Nephron progenitor cell (in vitro differentiated cells): ENCODE measurements around the gene LRFN3.
A peak's percentile ranks its signal among the peaks of the same experiment; 100 is the strongest.

ENCODE experiments used
- DNase-seq: peaks from one replicate; pipeline ENCODE4 v3.0.0; 2021
- H3K27ac Mint-ChIP-seq: 2 replicates; pipeline ENCODE4 v1.8.0; 2021; ENCODE audit warnings: mild to moderate bottlenecking, moderate library complexity, mixed read lengths
- H3K27me3 Mint-ChIP-seq: 2 replicates; pipeline ENCODE4 v1.8.0; 2021; ENCODE audit warnings: mild to moderate bottlenecking, low read depth, mixed read lengths; ENCODE audit not compliant: poor library complexity
- H3K36me3 Mint-ChIP-seq: 2 replicates; pipeline ENCODE4 v1.8.0; 2021; ENCODE audit warnings: low read depth, mixed read lengths
- H3K4me1 Mint-ChIP-seq: 2 replicates; pipeline ENCODE4 v1.8.0; 2021; ENCODE audit warnings: mixed read lengths
- H3K4me3 Mint-ChIP-seq: 2 replicates; pipeline ENCODE4 v1.8.0; 2021; ENCODE audit warnings: mild to moderate bottlenecking, moderate library complexity, mixed read lengths
- H3K9me3 Mint-ChIP-seq: 2 replicates; pipeline ENCODE4 v1.8.0; 2021; ENCODE audit warnings: mild to moderate bottlenecking, moderate library complexity, mixed read lengths
- TF ChIP-seq, protein P1 (sequence below): fragments of 200-600 bp; sonication (generic); IDR thresholded peaks from 2 replicates; pipeline ENCODE4 v1.5.0; 2021; ENCODE audit warnings: antibody characterized with exemption

The LRFN3 gene

DNA sequence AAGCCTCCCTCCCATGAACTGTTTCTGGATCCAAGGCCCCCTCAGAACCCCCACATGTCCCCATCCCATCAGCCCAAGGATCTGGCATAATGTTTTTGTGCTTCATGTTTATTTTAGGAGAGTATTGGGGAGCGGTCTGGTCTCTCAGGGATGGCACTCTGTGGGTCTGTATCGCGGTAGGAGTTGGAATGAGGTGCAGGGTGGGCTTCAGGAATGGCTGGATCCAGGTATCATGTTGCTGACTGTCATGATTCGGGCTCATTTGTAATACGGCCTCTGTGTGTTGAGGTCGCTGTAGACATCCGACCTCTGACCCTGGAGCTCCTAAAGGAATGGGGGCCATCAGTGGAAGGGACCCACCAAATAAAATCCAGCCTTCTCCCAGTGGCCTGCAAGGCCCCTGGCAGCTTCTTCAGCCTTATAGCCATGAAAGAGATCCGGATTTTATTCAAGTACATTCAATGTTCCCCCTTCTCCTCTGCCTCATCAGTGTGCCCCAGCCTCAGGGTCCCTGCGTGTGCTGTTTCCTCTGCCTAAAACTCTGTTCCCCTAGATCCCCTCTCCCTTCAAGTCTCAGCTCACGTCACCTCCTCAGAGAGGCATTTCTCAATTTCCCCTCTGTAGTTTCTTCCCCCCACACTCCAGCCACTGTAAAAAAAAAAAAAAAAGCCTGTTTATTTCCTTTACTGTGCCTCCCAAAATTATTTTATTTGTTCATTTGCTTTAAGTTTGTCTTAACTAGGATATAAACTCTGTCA lies 31.7 kb upstream of the LRFN3 start:
- DNase-seq = no peak
- Mint-ChIP-seq H3K27me3 (peaks cover 28% of the 10 kb centered on the region), H3K36me3 (no peaks in the 10 kb centered on the region), H3K27ac (no peak overlapping the region), H3K4me3 (peak overlapping the region; percentile 33), H3K9me3 (no peaks in the 10 kb centered on the region), H3K4me1 (peaks cover 64% of the 10 kb centered on the region)
- TF ChIP-seq, protein P1, sequence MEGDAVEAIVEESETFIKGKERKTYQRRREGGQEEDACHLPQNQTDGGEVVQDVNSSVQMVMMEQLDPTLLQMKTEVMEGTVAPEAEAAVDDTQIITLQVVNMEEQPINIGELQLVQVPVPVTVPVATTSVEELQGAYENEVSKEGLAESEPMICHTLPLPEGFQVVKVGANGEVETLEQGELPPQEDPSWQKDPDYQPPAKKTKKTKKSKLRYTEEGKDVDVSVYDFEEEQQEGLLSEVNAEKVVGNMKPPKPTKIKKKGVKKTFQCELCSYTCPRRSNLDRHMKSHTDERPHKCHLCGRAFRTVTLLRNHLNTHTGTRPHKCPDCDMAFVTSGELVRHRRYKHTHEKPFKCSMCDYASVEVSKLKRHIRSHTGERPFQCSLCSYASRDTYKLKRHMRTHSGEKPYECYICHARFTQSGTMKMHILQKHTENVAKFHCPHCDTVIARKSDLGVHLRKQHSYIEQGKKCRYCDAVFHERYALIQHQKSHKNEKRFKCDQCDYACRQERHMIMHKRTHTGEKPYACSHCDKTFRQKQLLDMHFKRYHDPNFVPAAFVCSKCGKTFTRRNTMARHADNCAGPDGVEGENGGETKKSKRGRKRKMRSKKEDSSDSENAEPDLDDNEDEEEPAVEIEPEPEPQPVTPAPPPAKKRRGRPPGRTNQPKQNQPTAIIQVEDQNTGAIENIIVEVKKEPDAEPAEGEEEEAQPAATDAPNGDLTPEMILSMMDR = no peak

DNA sequence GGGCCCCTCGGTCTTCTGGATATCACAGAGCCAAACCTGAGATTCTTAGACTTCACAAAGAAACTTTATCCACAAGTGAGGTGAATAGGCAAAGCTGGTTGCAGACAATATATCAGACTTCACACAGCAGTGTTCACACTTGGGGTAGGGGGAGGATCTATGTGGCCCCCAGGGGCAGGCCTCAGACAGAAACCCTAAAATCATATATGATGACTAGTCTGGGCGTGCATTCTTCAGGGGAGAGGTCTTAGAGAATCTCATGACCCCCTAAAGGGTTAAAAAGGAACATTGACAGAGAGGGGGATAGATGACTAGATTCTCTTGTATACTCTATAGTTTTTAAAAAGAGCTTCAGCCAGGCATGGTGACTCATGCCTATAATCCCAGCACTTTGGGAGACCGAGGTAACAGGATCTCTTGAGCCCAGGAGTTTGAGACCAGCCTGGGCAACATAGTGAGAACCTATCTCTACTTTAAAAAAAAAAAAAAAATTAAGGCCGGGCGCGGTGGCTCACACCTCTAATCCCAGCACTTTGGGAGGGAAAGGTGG lies 30.9 kb upstream of the LRFN3 start:
- no peak overlapping the region for H3K27ac Mint-ChIP-seq
- peaks cover 67% of the 10 kb centered on the region for H3K4me1 Mint-ChIP-seq

DNA sequence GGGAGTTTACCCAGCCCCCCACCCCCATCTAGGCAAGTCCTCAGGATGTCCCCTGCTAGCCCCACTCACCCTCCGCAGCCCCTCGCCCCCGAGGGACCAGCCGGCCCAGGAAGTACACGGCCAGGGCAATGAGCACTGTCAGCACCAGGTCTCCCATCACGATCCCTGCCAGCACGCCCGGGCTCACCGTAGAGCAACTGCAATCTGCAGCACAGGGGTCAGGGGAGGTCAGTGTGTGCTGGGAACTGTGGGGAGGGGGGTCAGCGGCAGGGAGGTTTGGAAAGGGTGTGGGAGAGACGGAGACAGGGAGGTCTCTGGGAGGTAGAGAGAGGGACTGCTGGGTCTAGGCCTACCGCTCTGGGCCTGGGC lies 28.8 kb upstream of the LRFN3 start:
- H3K4me3 Mint-ChIP-seq = no peak overlapping the region
- peaks cover 24% of the 10 kb centered on the region for H3K27me3 Mint-ChIP-seq
- DNase-seq = peak; percentile 50
- H3K9me3 Mint-ChIP-seq = no peaks in the 10 kb centered on the region
- peaks cover 54% of the 10 kb centered on the region for H3K4me1 Mint-ChIP-seq
- TF ChIP-seq, protein P1 = no peak
- no peaks in the 10 kb centered on the region for H3K36me3 Mint-ChIP-seq
- peak overlapping the region; percentile 83 for H3K27ac Mint-ChIP-seq

More for the DNA sequence above, 30.9 kb upstream of the LRFN3 start:
- TF ChIP-seq, protein P1 = no peak
- H3K9me3 Mint-ChIP-seq = no peaks in the 10 kb centered on the region
- H3K36me3 Mint-ChIP-seq = no peaks in the 10 kb centered on the region
- H3K4me3 Mint-ChIP-seq = peak overlapping the region; percentile 33
- peaks cover 31% of the 10 kb centered on the region for H3K27me3 Mint-ChIP-seq
- no peak for DNase-seq

DNA sequence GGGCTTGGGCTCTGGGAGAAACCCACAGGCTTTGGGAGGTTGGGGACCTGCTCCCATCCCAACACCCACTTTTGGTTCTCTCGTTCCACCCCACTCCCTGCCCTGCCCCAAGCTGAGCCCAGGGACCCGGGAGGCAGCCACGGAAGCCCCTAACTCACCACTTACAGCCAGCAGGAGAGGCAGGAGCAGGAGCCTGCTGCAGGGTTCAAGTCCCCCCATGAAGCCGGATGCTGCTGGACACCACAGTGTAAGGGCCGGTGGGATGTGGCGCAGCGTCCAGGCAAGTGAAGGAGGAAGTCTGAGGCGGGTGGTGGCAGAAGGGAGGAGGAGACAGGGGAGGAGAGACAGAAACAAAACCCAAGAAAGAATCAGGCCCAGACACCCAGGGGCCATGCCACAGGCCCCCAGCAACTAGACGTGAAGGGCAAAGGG lies 28.1 kb upstream of the LRFN3 start, which contains the start of gene TYROBP:
TSS of gene TYROBP (minus strand) at position 286 of the 432 bp plus-strand sequence. CDS start at position 219, 67 bp downstream.
- Mint-ChIP-seq H3K4me1 (peaks cover 49% of the 10 kb centered on the region), H3K9me3 (no peaks in the 10 kb centered on the region), H3K36me3 (no peaks in the 10 kb centered on the region), H3K27ac (peak within 1 kb of the TSS; percentile 83), H3K27me3 (peaks cover 18% of the 10 kb centered on the region), H3K4me3 (no peak within 1 kb of the TSS)
- no peak for DNase-seq
- TF ChIP-seq, protein P1 = no peak

DNA sequence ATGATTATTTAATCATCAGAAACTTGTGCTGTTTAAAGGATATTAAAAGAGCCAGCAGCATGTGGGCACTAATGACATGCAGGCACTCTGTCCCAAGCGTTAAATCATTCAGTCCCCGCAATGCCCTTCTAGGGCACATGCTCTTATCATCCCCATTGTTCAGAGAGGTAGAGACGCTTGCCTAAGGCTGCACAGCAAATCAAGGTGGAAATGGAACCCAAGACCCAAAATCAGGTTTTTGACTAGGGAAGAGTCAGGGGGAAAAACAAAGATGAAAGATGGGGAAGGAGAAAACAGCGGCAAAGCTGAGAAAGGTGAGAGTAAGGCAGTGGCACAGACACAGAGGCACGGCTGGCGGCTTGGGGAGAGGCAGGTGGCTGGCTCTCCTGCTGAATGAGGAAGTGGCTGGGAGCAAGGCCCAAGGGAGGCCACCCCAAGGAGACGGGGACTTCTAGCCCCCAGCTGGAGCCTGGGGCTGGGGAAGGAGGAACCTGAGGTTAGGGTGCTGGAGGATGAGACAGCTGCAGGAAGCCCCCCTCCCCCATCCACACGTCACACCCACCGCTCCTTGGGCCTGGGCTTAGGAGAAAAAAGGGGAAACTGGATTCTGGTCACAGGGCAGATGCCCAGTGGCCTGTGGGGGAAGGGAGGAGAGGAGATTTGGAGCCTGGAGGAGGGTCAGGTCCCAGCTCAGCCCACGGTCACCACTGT lies 27.0 kb upstream of the LRFN3 start:
- Mint-ChIP-seq H3K27ac (peak overlapping the region; percentile 33), H3K9me3 (no peaks in the 10 kb centered on the region), H3K4me3 (no peak overlapping the region), H3K4me1 (peaks cover 40% of the 10 kb centered on the region), H3K27me3 (peaks cover 14% of the 10 kb centered on the region), H3K36me3 (no peaks in the 10 kb centered on the region)
- TF ChIP-seq, protein P1 = no peak
- no peak for DNase-seq
